ENCODE results near the gene VDAC2.

DNA sequence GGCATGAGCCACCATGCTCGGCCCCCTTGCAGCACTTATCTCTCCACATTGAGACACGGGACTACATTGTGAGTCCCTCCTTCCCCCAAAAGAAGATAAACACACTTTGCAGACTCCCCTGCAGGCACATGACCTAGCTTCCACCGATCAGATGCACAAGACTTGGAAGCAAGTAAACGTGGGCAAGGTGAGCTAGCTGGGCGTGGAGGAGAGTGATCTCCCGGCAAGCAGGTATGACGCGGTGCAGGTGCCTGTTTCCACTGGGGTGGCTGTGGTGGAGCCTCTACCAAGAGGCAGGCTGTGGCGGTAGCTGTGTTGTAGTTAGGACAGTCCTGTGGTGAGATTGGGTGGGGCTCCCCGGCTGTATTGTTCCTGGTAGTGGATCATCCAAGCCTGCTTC, 32.8 kb downstream of the VDAC2 start:
- no peak for TF ChIP-seq POLR2A (IDR thresholded peaks at IDR 0.05)
- TF ChIP-seq, protein P1, sequence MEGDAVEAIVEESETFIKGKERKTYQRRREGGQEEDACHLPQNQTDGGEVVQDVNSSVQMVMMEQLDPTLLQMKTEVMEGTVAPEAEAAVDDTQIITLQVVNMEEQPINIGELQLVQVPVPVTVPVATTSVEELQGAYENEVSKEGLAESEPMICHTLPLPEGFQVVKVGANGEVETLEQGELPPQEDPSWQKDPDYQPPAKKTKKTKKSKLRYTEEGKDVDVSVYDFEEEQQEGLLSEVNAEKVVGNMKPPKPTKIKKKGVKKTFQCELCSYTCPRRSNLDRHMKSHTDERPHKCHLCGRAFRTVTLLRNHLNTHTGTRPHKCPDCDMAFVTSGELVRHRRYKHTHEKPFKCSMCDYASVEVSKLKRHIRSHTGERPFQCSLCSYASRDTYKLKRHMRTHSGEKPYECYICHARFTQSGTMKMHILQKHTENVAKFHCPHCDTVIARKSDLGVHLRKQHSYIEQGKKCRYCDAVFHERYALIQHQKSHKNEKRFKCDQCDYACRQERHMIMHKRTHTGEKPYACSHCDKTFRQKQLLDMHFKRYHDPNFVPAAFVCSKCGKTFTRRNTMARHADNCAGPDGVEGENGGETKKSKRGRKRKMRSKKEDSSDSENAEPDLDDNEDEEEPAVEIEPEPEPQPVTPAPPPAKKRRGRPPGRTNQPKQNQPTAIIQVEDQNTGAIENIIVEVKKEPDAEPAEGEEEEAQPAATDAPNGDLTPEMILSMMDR (IDR thresholded peaks at IDR 0.05) = no peak

Measured in Peyer's patch (tissue), 4 donors.